GM10847 (cell line): ENCODE data around the gene RAD51C.

Source experiments
- POLR2A ChIP-seq: IDR thresholded peaks from 2 replicates; pipeline ENCODE4 v1.6.1; 2011; ENCODE audit not compliant: insufficient read length; ENCODE audit errors: extremely low read depth

Gene RAD51C

DNA sequence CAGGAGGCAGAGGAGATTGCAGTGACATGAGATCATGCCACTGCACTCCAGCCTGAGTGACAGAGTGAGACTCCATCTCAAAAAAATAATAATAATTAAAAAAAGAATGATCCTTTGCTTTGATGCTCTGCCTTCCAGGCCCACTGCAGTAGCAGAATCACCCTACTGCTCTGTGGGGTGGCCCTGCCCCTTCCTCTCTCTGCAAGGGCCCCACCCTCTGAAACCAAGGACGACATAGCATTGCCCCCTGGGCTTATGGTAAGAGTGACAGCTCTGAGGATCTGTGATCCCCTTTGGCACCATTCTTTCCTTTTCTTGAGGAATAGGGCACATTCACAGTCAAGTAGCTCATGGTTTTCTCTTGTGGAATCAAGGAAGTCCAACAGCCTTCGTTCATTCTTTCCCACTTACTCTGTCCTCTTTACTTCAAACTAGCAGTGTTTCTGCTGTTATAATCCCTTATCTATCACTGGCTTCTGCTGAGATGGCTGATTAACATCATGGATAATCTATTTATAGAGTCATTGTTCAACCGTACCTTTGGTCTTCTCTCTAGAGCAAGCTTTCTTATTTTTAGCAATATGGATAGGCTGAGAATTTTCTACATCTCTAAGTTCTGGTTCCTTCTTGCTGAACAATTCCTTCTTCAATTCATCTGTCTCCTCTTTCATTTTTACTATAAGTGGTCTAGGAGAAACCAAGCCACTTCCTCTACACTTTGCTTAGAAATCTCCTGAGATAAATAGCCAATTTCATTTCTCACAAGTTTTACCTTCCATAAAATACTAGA is 14.1 kb downstream of the RAD51C start:
- TF ChIP-seq POLR2A, result no peak

DNA sequence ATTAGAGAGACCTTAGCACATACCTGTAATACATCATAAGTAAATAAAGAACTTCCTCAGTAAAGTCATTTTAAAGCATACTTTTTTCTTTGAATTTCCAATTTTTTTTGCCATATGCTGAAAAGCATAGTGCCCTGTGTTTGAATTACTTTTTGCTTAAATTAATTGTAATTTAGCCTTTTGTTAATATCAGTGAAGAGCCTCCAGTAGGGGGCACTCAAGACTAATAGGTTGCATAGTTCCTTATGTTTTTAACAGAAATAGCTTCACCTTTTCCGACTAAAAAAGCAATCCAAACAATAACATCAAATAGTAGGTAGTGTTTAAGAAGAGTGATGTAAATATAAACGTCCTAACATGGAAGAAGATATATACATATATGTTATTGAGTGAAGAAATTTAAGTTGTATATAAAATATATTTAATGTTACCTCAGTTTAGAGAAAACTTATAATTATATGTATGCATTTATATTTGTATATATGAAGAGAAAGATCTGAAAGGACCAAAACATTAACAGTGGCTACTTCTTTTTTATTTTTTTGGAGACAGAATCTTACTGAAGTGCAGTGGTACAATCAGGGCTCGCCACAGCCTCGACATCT is 18.6 kb downstream of the RAD51C start:
- no peak for TF ChIP-seq POLR2A

DNA sequence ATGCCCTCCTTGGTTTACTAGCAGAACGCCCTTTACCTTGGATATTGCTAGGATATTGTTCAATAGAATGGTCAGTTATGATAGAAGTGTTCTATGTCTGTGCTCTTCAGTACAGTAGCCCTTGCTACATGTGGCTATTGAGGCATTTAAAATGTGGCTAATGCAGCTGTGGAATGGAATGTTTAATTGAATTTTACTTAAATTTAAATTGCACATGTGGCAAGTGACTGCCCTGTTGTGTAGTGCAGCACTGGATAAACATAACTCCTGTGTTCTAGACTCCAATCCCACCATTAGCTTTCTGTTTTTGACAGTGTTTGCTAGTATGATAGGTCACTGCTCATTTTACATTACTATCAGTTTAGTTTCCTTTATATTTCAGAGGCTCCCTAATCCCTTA is 29.9 kb downstream of the RAD51C start:
- no peak for TF ChIP-seq POLR2A

DNA sequence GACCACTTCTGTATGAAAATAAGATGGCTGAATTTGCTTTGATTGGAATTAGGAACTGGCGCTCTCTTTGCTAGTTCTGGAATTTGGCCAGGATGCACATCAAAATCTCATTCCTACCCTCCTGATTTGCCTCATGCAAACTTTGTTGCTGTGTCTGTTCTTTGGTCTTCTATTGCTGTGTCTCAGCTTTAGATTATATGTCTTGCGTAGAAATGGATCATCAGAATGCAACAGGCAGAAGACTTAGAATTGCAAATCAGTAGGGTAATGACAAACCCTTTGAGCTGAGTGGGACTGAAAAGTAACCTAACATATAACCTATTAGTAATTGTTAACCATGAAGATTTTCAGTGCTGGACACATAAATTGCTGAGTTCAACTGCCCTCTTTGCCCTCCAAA is 30.3 kb downstream of the RAD51C start:
- no peak for TF ChIP-seq POLR2A

DNA sequence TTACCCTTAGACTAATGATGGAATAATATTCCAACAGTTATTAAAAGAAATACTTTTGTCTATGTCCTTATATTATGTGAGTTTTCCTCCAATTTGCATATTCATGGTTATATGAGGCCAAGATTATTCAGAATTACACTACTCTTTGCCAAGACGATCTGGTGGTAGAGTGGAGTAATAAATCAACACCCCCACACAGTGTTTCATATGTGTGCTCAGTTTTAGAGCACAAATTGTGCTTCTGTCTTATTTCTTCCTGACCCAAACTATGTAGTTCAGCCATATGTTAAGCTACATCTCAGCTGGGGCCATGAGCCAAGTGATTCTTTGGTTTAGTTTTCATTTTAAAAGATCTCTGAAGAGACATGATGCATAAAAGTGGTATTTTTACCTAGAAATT is 36.4 kb downstream of the RAD51C start:
- TF ChIP-seq POLR2A, result no peak

DNA sequence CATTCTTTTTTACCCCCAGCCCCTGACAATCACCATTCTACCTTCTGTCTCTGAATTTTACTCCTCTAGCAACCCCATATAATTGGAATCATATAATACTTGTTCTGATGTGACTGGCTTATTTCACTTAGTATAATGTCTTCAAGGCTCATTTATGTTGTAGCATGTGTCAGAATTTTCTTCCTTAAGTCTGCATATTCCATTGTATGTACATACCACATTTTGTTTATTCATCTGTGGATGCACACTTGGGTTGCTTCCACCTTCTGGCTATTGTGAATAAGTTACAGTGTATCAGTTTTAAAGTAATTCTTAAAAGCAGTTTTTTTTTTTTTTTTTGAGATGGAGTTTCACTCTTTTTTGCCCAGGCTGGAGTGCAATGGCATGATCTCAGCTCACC is 38.5 kb downstream of the RAD51C start:
- TF ChIP-seq POLR2A, result no peak

DNA sequence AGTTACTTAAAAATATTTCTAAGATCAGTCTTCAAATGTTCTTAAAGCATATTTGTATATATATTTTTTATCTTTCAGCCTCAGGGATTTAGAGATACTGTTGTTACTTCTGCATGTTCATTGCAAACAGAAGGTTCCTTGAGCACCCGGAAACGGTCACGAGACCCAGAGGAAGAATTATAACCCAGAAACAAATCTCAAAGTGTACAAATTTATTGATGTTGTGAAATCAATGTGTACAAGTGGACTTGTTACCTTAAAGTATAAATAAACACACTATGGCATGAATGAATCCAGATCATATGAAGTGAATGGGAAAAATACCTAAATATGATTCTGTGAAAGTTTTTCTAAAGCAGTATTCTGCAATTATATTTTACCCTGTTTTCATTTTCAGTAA is 41.6 kb downstream of the RAD51C start:
- TF ChIP-seq POLR2A, result no peak

DNA sequence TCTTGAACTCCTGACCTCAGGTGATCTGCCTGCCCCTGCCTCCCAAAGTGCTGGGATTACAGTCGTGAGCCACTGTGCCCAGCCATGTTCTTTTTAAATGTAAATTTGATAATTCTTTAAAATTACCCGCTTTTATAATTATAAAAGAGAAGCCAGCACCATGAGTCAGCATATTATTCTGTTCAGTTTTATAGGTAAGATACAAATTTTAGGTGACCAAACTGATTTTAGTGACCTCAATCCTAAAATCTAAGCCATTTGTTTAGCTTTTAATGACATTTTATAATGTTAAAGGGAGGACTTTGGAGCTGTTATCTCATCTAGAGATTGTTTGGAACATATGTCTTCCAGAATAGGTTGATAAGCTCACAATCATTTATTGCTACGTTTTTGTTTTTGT is 42.4 kb downstream of the RAD51C start:
- TF ChIP-seq POLR2A, result no peak

DNA sequence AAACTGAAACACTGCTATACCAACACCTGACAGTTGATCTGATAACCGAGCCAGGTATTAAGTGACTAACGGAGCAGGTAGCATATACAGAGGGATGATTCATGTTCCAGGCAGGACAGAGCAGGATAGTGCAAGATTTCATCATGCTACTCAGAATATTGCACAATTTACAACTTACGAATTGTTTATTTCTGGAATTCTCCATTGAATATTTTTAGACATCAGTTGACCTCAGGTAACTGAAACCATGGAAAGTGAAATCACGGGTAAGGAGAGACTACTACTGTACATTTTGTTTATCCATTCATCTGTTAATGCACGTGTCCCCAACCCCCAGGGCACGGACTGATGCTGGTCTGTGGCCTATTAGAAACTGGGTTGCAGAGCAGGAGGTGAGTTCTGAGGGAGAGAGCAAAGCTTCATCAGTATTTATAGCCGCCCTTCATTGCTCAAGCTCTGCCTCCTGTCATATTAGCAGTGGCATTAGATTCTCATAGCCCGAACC is 48.8 kb downstream of the RAD51C start:
- no peak for TF ChIP-seq POLR2A

DNA sequence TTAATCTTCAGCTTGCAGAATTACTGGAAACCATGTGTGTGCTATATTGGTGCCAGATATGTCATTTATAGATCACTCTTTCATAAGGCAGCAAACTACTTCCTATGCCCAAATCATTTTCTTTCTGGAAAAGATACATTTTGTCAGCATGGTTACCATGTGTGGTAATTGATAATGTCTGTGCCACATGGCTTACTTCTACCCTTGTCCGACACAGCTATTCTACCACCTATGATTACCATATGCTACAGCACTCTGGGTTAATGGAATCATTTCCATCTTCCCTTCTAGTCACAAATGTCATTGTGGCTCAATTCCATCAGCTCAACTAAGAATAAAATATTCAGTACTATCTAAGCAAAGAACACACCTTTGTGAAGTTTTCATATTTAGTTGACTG is 55.3 kb downstream of the RAD51C start:
- no peak for TF ChIP-seq POLR2A

DNA sequence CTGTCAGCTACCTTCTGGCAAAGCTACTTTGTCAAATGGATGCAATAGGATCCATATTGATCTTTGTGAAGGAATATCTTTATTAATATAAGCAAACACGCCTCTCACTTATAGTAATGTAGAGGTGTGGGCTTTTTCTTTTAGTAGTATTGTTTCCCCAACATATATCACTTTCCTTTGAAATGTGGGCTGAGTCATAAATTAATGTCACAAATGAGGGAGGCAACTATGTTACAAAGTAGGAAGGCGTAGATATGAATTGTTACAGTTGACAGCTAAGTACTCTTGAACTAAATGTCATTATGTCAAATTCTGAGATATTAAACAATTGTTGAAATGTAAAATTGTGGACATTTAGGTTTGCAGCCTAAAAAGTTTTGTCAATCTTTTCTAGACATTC is 60.6 kb downstream of the RAD51C start:
- no peak for TF ChIP-seq POLR2A

DNA sequence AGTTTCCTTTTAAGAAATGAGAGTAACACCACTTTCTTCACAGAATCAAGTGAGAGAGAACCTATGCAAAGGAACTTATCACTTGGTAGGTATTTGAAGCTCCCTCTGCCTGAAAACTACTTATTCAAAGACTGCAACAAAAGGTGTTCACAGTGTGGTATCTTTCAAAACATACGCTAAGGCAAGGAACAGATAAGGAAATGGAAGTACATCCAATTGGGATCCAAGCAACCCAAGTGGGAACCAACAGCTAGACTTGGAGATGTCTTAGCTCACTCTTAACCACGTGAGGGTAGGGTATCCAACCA is 62.8 kb downstream of the RAD51C start:
- no peak for TF ChIP-seq POLR2A

DNA sequence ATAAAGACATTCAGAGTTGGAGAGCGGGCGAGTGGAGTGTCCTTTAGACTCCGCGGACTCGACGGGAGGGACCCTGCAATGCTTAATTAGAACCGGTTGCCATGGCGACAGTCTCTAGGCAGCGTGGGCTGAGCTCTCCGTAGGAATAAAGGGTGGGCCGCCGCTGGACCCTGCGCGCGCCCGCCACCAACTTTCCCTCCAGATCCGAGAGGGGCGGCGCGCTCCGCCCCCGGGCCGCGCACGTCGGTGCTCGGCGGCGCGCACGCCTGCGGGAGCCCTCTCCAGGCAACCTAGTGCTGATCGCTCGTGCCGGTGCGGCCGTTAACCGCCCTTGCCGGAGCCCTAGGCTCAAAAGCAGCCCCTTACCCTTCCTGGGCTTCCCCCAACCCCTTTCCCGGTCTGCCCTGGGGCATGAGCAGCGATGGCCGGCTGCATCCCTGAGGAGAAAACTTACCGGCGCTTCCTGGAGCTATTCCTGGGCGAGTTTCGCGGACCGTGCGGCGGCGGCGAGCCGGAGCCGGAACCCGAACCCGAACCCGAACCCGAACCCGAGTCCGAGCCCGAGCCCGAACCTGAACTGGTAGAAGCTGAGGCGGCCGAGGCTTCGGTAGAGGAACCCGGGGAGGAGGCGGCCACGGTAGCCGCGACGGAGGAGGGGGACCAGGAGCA is 63.3 kb downstream of the RAD51C start, which contains the start of gene PPM1E:
Gene PPM1E, plus strand, starts transcription at position 278 of the 669 bp plus-strand sequence.
- TF ChIP-seq POLR2A, result no peak

DNA sequence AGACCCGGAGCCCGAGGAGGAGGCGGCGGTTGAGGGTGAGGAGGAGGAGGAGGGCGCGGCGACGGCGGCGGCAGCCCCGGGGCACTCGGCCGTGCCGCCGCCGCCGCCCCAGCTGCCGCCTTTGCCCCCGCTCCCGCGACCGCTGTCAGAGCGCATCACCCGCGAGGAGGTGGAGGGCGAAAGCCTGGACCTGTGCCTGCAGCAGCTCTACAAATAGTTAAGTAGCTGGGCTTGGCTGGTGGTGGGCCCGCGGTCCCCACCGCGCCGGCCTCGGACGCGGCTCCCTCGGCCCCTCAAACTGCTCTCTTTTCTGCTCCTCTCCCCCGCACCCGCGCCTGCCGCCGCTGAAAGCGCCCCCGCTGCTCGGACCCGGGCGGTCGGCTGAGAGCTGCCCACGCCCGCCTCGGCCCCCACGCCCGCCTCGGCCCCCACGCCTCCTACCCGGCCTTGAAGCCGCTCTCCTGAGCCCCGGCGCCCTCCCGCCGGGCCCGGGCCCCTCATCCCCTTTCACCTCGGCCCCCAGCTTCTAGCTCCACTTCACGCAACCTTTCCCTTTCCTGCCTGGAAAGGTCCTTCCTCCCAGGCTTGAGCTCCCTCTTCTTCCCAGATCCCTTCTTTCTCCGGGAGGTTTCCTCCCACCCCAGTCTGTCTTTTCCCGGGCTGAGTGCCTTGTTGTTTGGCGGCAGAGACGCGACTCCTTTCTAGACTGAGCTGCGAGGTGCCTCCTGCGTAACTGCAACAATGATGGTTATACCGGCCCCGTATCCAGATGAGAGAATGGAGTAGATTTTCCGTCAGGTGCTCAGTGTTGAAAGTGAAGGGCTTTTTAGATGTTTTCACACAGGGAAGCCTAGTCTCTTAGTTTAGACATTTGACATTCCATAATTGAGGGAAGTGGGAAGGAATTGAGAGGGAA is 64.1 kb downstream of the RAD51C start:
- TF ChIP-seq POLR2A, result no peak

DNA sequence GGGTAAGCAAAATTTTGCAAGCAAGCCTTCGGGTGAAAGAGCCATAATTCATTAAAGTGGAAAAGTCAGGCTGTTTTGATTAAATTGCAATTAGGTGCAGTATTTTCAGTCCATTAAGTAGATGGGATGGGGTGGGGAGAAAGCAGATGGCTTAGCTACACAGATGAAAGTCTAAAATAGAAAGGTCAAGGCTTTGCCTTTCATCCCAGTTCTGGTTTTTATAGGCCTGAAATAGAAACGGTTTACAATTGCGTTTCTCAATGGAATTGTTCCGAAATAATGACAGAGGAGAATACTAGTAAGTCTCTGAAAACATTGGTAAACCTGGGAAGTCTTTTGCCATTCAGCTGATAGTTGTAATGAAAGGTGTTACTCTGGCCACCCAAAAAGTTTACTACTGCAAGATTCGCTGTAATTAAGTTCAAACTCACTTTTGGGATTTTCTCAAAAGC is 64.8 kb downstream of the RAD51C start:
- no peak for TF ChIP-seq POLR2A
